ENCODE measurements around the gene C20orf144. TPM values are rescaled to one million over a fixed set of nuclear protein-coding genes. Genes with fewer than 3 reads are reported as not detected.

The C20orf144 gene
- total and polyA plus RNA-seq, 4 donors = not detected

DNA sequence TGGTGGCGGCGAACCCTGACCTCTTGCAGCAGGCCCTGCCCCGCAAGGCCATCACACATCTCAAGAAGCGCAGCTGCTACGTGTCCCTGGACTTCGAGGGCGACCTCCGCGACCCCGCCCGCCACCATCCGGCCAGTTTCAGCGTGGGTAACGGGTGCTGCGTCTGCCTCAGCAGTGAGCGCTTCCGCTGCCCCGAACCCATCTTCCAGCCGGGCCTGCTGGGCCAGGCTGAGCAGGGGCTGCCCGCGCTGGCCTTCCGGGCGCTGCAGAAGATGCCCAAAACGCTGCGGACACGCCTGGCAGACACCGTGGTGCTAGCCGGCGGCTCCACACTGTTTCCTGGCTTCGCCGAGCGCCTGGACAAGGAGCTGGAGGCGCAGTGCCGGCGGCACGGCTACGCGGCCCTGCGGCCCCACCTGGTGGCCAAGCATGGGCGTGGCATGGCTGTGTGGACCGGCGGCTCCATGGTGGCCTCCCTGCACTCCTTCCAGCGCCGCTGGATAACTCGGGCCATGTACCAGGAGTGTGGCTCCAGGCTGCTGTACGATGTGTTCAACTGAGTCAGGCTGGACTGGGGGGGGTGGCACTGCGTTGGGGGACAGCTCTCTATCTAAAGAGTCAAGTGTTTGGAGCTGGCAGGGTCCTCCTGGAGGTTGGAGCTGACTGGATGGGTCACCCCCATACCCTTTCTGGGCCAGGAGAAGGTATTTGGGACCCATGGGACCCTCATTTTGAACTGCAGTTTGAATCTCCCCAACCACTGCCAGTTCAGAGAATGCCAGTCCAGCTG, 5.7 kb downstream of the C20orf144 start:
- H3K27me3 ChIP-seq (ENCODE audit: control insufficient read depth in 4 of 4, insufficient read depth in 4 of 4, low read length in 3 of 4) = no peaks in the 10 kb centered on the region
- peaks cover 0 to 4% (median 0%) of the 10 kb centered on the region in 4 donors for H3K36me3 ChIP-seq (ENCODE audit: control insufficient read depth in 4 of 4, insufficient read depth in 3 of 4, low read depth in 1 of 4, low read length in 3 of 4)
- H3K27ac ChIP-seq (ENCODE audit: low read depth in 1 of 2, low read length in 2 of 2) = peak overlapping the region; percentile 70 to 75
- TF ChIP-seq NR2F2 (IDR thresholded peaks at IDR 0.05) (no peak), RAD21 (IDR thresholded peaks at IDR 0.05) (peak; percentile 83 to 95), SP1 (IDR thresholded peaks at IDR 0.05) (peak; percentile 10), YY1 (IDR thresholded peaks at IDR 0.05) (peak; percentile 42), FOXA1 (IDR thresholded peaks at IDR 0.05) (no peak)
- TF ChIP-seq, protein P1, sequence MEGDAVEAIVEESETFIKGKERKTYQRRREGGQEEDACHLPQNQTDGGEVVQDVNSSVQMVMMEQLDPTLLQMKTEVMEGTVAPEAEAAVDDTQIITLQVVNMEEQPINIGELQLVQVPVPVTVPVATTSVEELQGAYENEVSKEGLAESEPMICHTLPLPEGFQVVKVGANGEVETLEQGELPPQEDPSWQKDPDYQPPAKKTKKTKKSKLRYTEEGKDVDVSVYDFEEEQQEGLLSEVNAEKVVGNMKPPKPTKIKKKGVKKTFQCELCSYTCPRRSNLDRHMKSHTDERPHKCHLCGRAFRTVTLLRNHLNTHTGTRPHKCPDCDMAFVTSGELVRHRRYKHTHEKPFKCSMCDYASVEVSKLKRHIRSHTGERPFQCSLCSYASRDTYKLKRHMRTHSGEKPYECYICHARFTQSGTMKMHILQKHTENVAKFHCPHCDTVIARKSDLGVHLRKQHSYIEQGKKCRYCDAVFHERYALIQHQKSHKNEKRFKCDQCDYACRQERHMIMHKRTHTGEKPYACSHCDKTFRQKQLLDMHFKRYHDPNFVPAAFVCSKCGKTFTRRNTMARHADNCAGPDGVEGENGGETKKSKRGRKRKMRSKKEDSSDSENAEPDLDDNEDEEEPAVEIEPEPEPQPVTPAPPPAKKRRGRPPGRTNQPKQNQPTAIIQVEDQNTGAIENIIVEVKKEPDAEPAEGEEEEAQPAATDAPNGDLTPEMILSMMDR (IDR thresholded peaks at IDR 0.05; ENCODE audit: low read depth, low read length, missing input control) = peak; percentile 85
- peaks cover 3 to 49% (median 20%) of the 10 kb centered on the region in 4 donors for H3K4me1 ChIP-seq (ENCODE audit: control insufficient read depth in 4 of 4, insufficient read depth in 4 of 4, low read length in 3 of 4)
- WGBS = 32% methylated on average over 47 of the region's 47 CpGs
- H3K9me3 ChIP-seq (ENCODE audit: control insufficient read depth in 4 of 4, low read length in 3 of 4) = no peaks in the 10 kb centered on the region
- peak overlapping the region; percentile 49 to 64 (median 56) for H3K4me3 ChIP-seq (ENCODE audit: low read depth in 1 of 3, low read length in 3 of 3)
- H3K9ac ChIP-seq (ENCODE audit: low read depth in 1 of 2, low read length in 2 of 2) = no peak overlapping the region
- peak; percentile 81 for DNase-seq (ENCODE audit: low spot score)

DNA sequence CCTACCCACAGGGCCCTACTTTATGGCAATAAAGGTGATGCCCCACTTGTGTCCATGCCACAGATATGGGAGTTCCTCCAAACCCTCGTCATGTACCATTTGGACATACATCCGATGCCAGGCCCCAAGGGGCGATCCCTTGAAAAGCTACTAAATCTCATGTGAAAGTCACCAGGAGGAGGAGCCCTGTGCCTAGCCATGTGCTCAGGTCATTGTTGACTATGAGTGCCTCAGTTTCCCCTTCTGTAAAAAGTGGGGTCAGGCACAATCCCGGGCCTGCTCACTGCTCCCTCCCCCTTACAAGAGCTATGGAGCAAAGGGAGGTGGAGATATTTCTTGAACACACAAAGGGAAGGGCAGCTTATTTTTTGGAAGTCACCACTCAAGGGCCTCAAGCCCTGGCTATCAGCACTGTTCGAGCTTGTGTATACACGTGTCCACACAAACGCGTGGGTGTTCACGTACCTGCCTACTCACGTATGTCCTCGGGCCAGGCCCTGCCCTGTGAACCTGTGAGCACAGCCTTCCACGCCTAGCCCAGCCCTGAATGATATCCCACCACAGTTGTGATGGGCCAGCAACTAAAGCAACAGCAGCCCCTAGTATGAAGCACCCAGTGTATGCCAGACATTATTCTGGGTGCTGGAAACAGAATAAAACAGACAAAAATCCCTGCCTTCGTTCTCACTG, 6.5 kb downstream of the C20orf144 start:
- no peak overlapping the region for H3K4me3 ChIP-seq (ENCODE audit: low read depth in 1 of 3, low read length in 3 of 3)
- H3K36me3 ChIP-seq (ENCODE audit: control insufficient read depth in 4 of 4, insufficient read depth in 3 of 4, low read depth in 1 of 4, low read length in 3 of 4) = peaks cover 0 to 4% (median 0%) of the 10 kb centered on the region in 4 donors
- no peaks in the 10 kb centered on the region for H3K27me3 ChIP-seq (ENCODE audit: control insufficient read depth in 4 of 4, insufficient read depth in 4 of 4, low read length in 3 of 4)
- 83% methylated on average over 13 of the region's 13 CpGs for WGBS
- peaks cover 7 to 49% (median 21%) of the 10 kb centered on the region in 4 donors for H3K4me1 ChIP-seq (ENCODE audit: control insufficient read depth in 4 of 4, insufficient read depth in 4 of 4, low read length in 3 of 4)
- TF ChIP-seq RAD21 (IDR thresholded peaks at IDR 0.05) (no peak), GABPA (IDR thresholded peaks at IDR 0.05 in 1 of 2, conservative IDR thresholded peaks at IDR 0.05 in 1 of 2) (no peak), YY1 (IDR thresholded peaks at IDR 0.05) (no peak), FOXA2 (IDR thresholded peaks at IDR 0.05) (no peak), HNF4A (conservative IDR thresholded peaks at IDR 0.05) (no peak)
- TF ChIP-seq, protein P2, sequence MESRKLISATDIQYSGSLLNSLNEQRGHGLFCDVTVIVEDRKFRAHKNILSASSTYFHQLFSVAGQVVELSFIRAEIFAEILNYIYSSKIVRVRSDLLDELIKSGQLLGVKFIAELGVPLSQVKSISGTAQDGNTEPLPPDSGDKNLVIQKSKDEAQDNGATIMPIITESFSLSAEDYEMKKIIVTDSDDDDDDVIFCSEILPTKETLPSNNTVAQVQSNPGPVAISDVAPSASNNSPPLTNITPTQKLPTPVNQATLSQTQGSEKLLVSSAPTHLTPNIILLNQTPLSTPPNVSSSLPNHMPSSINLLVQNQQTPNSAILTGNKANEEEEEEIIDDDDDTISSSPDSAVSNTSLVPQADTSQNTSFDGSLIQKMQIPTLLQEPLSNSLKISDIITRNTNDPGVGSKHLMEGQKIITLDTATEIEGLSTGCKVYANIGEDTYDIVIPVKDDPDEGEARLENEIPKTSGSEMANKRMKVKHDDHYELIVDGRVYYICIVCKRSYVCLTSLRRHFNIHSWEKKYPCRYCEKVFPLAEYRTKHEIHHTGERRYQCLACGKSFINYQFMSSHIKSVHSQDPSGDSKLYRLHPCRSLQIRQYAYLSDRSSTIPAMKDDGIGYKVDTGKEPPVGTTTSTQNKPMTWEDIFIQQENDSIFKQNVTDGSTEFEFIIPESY (IDR thresholded peaks at IDR 0.05) = no peak
- TF ChIP-seq, protein P3, sequence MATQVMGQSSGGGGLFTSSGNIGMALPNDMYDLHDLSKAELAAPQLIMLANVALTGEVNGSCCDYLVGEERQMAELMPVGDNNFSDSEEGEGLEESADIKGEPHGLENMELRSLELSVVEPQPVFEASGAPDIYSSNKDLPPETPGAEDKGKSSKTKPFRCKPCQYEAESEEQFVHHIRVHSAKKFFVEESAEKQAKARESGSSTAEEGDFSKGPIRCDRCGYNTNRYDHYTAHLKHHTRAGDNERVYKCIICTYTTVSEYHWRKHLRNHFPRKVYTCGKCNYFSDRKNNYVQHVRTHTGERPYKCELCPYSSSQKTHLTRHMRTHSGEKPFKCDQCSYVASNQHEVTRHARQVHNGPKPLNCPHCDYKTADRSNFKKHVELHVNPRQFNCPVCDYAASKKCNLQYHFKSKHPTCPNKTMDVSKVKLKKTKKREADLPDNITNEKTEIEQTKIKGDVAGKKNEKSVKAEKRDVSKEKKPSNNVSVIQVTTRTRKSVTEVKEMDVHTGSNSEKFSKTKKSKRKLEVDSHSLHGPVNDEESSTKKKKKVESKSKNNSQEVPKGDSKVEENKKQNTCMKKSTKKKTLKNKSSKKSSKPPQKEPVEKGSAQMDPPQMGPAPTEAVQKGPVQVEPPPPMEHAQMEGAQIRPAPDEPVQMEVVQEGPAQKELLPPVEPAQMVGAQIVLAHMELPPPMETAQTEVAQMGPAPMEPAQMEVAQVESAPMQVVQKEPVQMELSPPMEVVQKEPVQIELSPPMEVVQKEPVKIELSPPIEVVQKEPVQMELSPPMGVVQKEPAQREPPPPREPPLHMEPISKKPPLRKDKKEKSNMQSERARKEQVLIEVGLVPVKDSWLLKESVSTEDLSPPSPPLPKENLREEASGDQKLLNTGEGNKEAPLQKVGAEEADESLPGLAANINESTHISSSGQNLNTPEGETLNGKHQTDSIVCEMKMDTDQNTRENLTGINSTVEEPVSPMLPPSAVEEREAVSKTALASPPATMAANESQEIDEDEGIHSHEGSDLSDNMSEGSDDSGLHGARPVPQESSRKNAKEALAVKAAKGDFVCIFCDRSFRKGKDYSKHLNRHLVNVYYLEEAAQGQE (IDR thresholded peaks at IDR 0.05) = no peak
- TF ChIP-seq, protein P1 (IDR thresholded peaks at IDR 0.05; ENCODE audit: low read depth, low read length, missing input control) = no peak
- TF ChIP-seq, protein P4, sequence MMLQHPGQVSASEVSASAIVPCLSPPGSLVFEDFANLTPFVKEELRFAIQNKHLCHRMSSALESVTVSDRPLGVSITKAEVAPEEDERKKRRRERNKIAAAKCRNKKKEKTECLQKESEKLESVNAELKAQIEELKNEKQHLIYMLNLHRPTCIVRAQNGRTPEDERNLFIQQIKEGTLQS (IDR thresholded peaks at IDR 0.05) = no peak
- H3K9ac ChIP-seq (ENCODE audit: low read depth in 1 of 2, low read length in 2 of 2) = no peak overlapping the region
- H3K27ac ChIP-seq (ENCODE audit: low read depth in 1 of 2, low read length in 2 of 2) = no peak overlapping the region
- no peaks in the 10 kb centered on the region for H3K9me3 ChIP-seq (ENCODE audit: control insufficient read depth in 4 of 4, low read length in 3 of 4)
- no peak for DNase-seq (ENCODE audit: low spot score)
